ENCODE results near the gene GALM. TPM values are rescaled to one million over a fixed set of nuclear protein-coding genes. Genes with fewer than 3 reads are reported as not detected.

Gene GALM
- total RNA-seq, 1 experiment from 2014 or later = 48.7 TPM

GRCh38 chr2:38661306-38661705 lies 4.6 kb upstream of the GALM start:
- ChIA-PET POLR2A (no interaction called here), CTCF (no interaction called here)
- Histone ChIP-seq H3K9me3 (no peaks in the 10 kb centered on the region), H3K36me3 (ENCODE audit: control insufficient read depth, insufficient read depth, low read length) (no peaks in the 10 kb centered on the region), H3K27me3 (replicated peaks; ENCODE audit: control insufficient read depth, insufficient read depth, low read length) (no peaks in the 10 kb centered on the region), H3K4me3 (ENCODE audit: low read depth, low read length) (no peak overlapping the region), H3K4me1 (no peaks in the 10 kb centered on the region)
- no peak overlapping the region for H3K4me3 Mint-ChIP-seq (ENCODE audit: unreplicated experiment)
- no peaks in the 10 kb centered on the region for H3K9me3 Mint-ChIP-seq (ENCODE audit: unreplicated experiment)
- no peaks in the 10 kb centered on the region for H3K27me3 Mint-ChIP-seq (ENCODE audit: insufficient read depth, unreplicated experiment)
- BruUV-seq (replicated peaks) = no TSS peak
- TF ChIP-seq CTCF (IDR thresholded peaks at IDR 0.05; ENCODE audit: insufficient read depth in 1 of 2, low read depth in 1 of 2, low read length in 1 of 2, severe bottlenecking in 1 of 2, unreplicated experiment in 1 of 2) = no peak
- no peak for DNase-seq
- intact Hi-C loops (cut with micrococcal nuclease; ENCODE audit: unreplicated experiment) = no loop called here
- H3K4me1 Mint-ChIP-seq (ENCODE audit: low read depth, unreplicated experiment) = peaks cover 6% of the 10 kb centered on the region
- no peak overlapping the region for H3K27ac Mint-ChIP-seq (ENCODE audit: unreplicated experiment)
- H3K36me3 Mint-ChIP-seq (ENCODE audit: insufficient read depth, unreplicated experiment) = no peaks in the 10 kb centered on the region

DNA sequence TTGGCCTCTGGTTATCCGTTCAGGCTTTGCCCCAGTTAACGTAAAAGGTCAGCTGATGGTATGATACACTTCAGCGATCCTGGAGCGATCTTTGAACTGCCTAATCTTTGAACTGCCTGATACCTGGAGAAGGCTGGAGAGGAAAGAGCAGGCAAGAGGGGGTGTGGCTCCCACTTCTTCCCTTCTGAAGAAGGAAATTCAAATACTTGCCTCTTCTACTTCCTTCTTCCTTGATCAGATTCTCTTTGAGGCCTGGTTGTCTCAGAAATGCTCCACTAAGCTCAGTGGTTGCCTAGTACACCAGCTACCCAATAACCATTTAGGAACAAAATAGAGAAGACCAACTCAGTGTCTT lies 619 bp downstream of the GALM start:
- Mint-ChIP-seq H3K27ac (ENCODE audit: unreplicated experiment) (peak overlapping the region; percentile 71), H3K9me3 (ENCODE audit: unreplicated experiment) (no peaks in the 10 kb centered on the region), H3K36me3 (ENCODE audit: insufficient read depth, unreplicated experiment) (no peaks in the 10 kb centered on the region), H3K4me3 (ENCODE audit: unreplicated experiment) (peak overlapping the region; percentile 95), H3K4me1 (ENCODE audit: low read depth, unreplicated experiment) (peaks cover 36% of the 10 kb centered on the region), H3K27me3 (ENCODE audit: insufficient read depth, unreplicated experiment) (no peaks in the 10 kb centered on the region)
- DNase-seq = peak; percentile 60 to 73
- POLR2A ChIA-PET = interaction anchor here (1.0 to 2.7 kb wide), 4 partner anchors 55 to 85 kb away, joined by 3 to 23 read pairs (median 12); partner anchors contain the start of genes HNRNPLL and SRSF7
- H3K4me3 ChIP-seq (ENCODE audit: low read depth, low read length) = peak overlapping the region; percentile 67
- H3K9me3 ChIP-seq = no peaks in the 10 kb centered on the region
- BruUV-seq (replicated peaks) = TSS peak; percentile 64
- intact Hi-C loops (cut with micrococcal nuclease; ENCODE audit: unreplicated experiment) = loop anchor here (1.0 to 5.0 kb wide), 2 partner anchors 51 to 63 kb away; no protein-coding TSS in a partner anchor
- peaks cover 20% of the 10 kb centered on the region for H3K4me1 ChIP-seq
- TF ChIP-seq CTCF (IDR thresholded peaks at IDR 0.05; ENCODE audit: insufficient read depth in 1 of 2, low read depth in 1 of 2, low read length in 1 of 2, severe bottlenecking in 1 of 2, unreplicated experiment in 1 of 2) = no peak
- H3K27me3 ChIP-seq (replicated peaks; ENCODE audit: control insufficient read depth, insufficient read depth, low read length) = no peaks in the 10 kb centered on the region
- H3K36me3 ChIP-seq (ENCODE audit: control insufficient read depth, insufficient read depth, low read length) = no peaks in the 10 kb centered on the region; the same call in 1 of the 2 replicates
- CTCF ChIA-PET = interaction anchor here (0.6 to 1.4 kb wide), 5 partner anchors 11 to 507 kb away, joined by 3 to 5 read pairs (median 4); no protein-coding TSS in a partner anchor

DNA sequence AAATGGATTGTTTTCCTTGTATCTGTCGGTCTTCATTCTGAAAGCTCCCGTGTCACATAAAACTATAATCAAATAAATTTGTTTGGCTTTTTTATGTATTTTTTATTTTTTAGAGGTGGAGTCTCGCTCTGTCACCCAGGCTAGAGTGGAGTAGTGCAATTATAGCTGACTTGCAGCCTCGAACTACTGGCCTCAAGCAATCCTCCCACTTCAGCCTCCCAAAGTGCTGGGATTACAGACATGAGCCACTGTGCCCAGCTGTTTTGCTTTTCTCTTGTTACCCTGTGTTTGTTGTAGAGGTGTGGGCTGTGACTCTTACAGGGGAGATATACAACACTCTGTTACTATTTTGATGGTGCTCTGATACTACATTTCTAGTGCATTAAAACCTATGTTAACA lies 2.2 kb downstream of the GALM start:
- POLR2A ChIA-PET = no interaction called here
- no peak overlapping the region for H3K4me3 ChIP-seq (ENCODE audit: low read depth, low read length)
- H3K27me3 Mint-ChIP-seq (ENCODE audit: insufficient read depth, unreplicated experiment) = no peaks in the 10 kb centered on the region
- peak overlapping the region; percentile 95 for H3K4me3 Mint-ChIP-seq (ENCODE audit: unreplicated experiment)
- peaks cover 20% of the 10 kb centered on the region for H3K4me1 ChIP-seq
- peaks cover 4% of the 10 kb centered on the region for H3K36me3 Mint-ChIP-seq (ENCODE audit: insufficient read depth, unreplicated experiment)
- CTCF ChIA-PET = no interaction called here
- TF ChIP-seq CTCF (IDR thresholded peaks at IDR 0.05; ENCODE audit: insufficient read depth in 1 of 2, low read depth in 1 of 2, low read length in 1 of 2, severe bottlenecking in 1 of 2, unreplicated experiment in 1 of 2) = no peak
- no peaks in the 10 kb centered on the region for H3K9me3 Mint-ChIP-seq (ENCODE audit: unreplicated experiment)
- BruUV-seq (replicated peaks) = no TSS peak
- peaks cover 38% of the 10 kb centered on the region for H3K4me1 Mint-ChIP-seq (ENCODE audit: low read depth, unreplicated experiment)
- no peak for DNase-seq
- H3K27ac Mint-ChIP-seq (ENCODE audit: unreplicated experiment) = peak overlapping the region; percentile 71
- no peaks in the 10 kb centered on the region for H3K9me3 ChIP-seq
- intact Hi-C loops (cut with micrococcal nuclease; ENCODE audit: unreplicated experiment) = loop anchor here (5.0 kb wide), 1 partner anchor 49 kb away; no protein-coding TSS in a partner anchor
- no peaks in the 10 kb centered on the region; the same call in 1 of the 2 replicates for H3K36me3 ChIP-seq (ENCODE audit: control insufficient read depth, insufficient read depth, low read length)
- no peaks in the 10 kb centered on the region for H3K27me3 ChIP-seq (replicated peaks; ENCODE audit: control insufficient read depth, insufficient read depth, low read length)
